WTC11 (cell line): ENCODE data around the gene SLC25A20. TPM values are rescaled to one million over a fixed set of nuclear protein-coding genes. Genes with fewer than 3 reads are reported as not detected.

ENCODE experiments used
- ATAC-seq: fragments of 200-7000 bp; cut with Tn5 transposase; 2 replicates; pipeline ENCODE4 v1.10.0; 2021; ENCODE audit warnings: mild to moderate bottlenecking, moderate library complexity
- CTCF ChIA-PET: fragments of 300-600 bp; sonication (Branson Sonifier 250); formaldehyde crosslinking; loops from one replicate; lab custom pipeline; 2021; ENCODE audit warnings: antibody characterized with exemption; lab: Charles Lee
- POLR2A ChIA-PET: fragments of 350-600 bp; sonication (Branson Sonifier 250); formaldehyde crosslinking; loops from one replicate; lab custom pipeline; 2021; ENCODE audit warnings: antibody characterized with exemption; lab: Charles Lee
- DNase-seq: peaks from one replicate; pipeline ENCODE4 v3.0.0; 2021; ENCODE audit warnings: low spot score
- H3K27ac Mint-ChIP-seq: 2 replicates; pipeline ENCODE4 v1.8.0; 2021; ENCODE audit warnings: mixed read lengths
- H3K27me3 Mint-ChIP-seq: 2 replicates; pipeline ENCODE4 v1.8.0; 2021; ENCODE audit warnings: low read depth, mild to moderate bottlenecking, moderate library complexity, mixed read lengths
- H3K36me3 Mint-ChIP-seq: 2 replicates; pipeline ENCODE4 v1.8.0; 2021; ENCODE audit warnings: mixed read lengths
- H3K4me1 Mint-ChIP-seq: 2 replicates; pipeline ENCODE4 v1.8.0; 2022; ENCODE audit warnings: mixed read lengths
- H3K4me3 Mint-ChIP-seq: 2 replicates; pipeline ENCODE4 v1.8.0; 2021; ENCODE audit warnings: mild to moderate bottlenecking, moderate library complexity, mixed read lengths
- H3K9me3 Mint-ChIP-seq: 2 replicates; pipeline ENCODE4 v1.8.0; 2021; ENCODE audit warnings: mixed read lengths
- ATF1 ChIP-seq: sonication (generic); formaldehyde crosslinking; IDR thresholded peaks from 2 replicates; pipeline ENCODE4 v1.8.1; 2023; ENCODE audit warnings: mild to moderate bottlenecking, moderate library complexity, missing genetic modification reagents
- ATF3 ChIP-seq: sonication (generic); formaldehyde crosslinking; conservative IDR thresholded peaks from 2 replicates; pipeline ENCODE4 v1.8.1; 2022; ENCODE audit warnings: mild to moderate bottlenecking, missing genetic modification reagents
- ATF6 ChIP-seq: sonication (generic); formaldehyde crosslinking; IDR thresholded peaks from 2 replicates; pipeline ENCODE4 v1.8.1; 2023; ENCODE audit warnings: mild to moderate bottlenecking, missing genetic modification reagents
- CDX4 ChIP-seq: fragments of 250-450 bp; sonication (Bioruptor Pico); IDR thresholded peaks from 2 replicates; pipeline ENCODE4 v1.9.0; 2021; ENCODE audit warnings: moderate library complexity, mild to moderate bottlenecking, inconsistent platforms, borderline replicate concordance
- E2F1 ChIP-seq: sonication (generic); formaldehyde crosslinking; IDR thresholded peaks from 2 replicates; pipeline ENCODE4 v1.8.0; 2022; ENCODE audit warnings: mild to moderate bottlenecking, missing genetic modification reagents
- FOXJ3 ChIP-seq: sonication (generic); formaldehyde crosslinking; IDR thresholded peaks from 2 replicates; pipeline ENCODE4 v1.9.0; 2021; ENCODE audit warnings: missing genetic modification reagents, mild to moderate bottlenecking, borderline replicate concordance
- GABPB1 ChIP-seq: sonication (generic); formaldehyde crosslinking; IDR thresholded peaks from 2 replicates; pipeline ENCODE4 v1.8.1; 2023; ENCODE audit warnings: mild to moderate bottlenecking, missing genetic modification reagents
- IRF1 ChIP-seq: sonication (generic); formaldehyde crosslinking; IDR thresholded peaks from 2 replicates; pipeline ENCODE4 v1.8.0; 2023; ENCODE audit warnings: missing genetic modification reagents
- MYBL2 ChIP-seq: sonication (generic); formaldehyde crosslinking; IDR thresholded peaks from 2 replicates; pipeline ENCODE4 v1.8.1; 2023; ENCODE audit warnings: mild to moderate bottlenecking, moderate library complexity, missing genetic modification reagents
- NFYB ChIP-seq: sonication (generic); formaldehyde crosslinking; conservative IDR thresholded peaks from 2 replicates; pipeline ENCODE4 v1.8.0; 2022; ENCODE audit warnings: low read depth, missing genetic modification reagents
- SMAD3 ChIP-seq: sonication (generic); formaldehyde crosslinking; IDR thresholded peaks from 2 replicates; pipeline ENCODE4 v1.8.0; 2022; ENCODE audit warnings: missing genetic modification reagents, mild to moderate bottlenecking, borderline replicate concordance
- SMAD4 ChIP-seq: sonication (generic); formaldehyde crosslinking; IDR thresholded peaks from 2 replicates; pipeline ENCODE4 v1.8.0; 2022; ENCODE audit warnings: mild to moderate bottlenecking, missing genetic modification reagents
- TP53 ChIP-seq: sonication (generic); formaldehyde crosslinking; IDR thresholded peaks from 2 replicates; pipeline ENCODE4 v1.8.1; 2023; ENCODE audit warnings: mild to moderate bottlenecking, missing genetic modification reagents
- ZBTB21 ChIP-seq: sonication (generic); formaldehyde crosslinking; IDR thresholded peaks from 2 replicates; pipeline ENCODE4 v1.8.1; 2023; ENCODE audit warnings: mild to moderate bottlenecking, missing genetic modification reagents, borderline replicate concordance
- ZBTB43 ChIP-seq: sonication (generic); formaldehyde crosslinking; IDR thresholded peaks from 2 replicates; pipeline ENCODE4 v1.8.1; 2023; ENCODE audit warnings: mild to moderate bottlenecking, missing genetic modification reagents
- ZMAT4 ChIP-seq: fragments of 250-450 bp; sonication (Bioruptor Pico); IDR thresholded peaks from 2 replicates; pipeline ENCODE4 v1.9.0; 2021; ENCODE audit warnings: mild to moderate bottlenecking
- ZNF138 ChIP-seq: sonication (generic); formaldehyde crosslinking; conservative IDR thresholded peaks from 2 replicates; pipeline ENCODE4 v1.8.1; 2022; ENCODE audit warnings: mild to moderate bottlenecking, moderate library complexity, missing genetic modification reagents
- ZNF232 ChIP-seq: sonication (generic); formaldehyde crosslinking; IDR thresholded peaks from 2 replicates; pipeline ENCODE4 v1.8.0; 2022; ENCODE audit warnings: mild to moderate bottlenecking, missing genetic modification reagents
- ZNF263 ChIP-seq: sonication (generic); formaldehyde crosslinking; IDR thresholded peaks from 2 replicates; pipeline ENCODE4 v1.8.1; 2022; ENCODE audit warnings: low read depth, mild to moderate bottlenecking, moderate library complexity, missing genetic modification reagents
- ZNF281 ChIP-seq: sonication (generic); formaldehyde crosslinking; IDR thresholded peaks from 2 replicates; pipeline ENCODE4 v1.8.0; 2023; ENCODE audit warnings: mild to moderate bottlenecking, missing genetic modification reagents
- ZNF317 ChIP-seq: sonication (generic); formaldehyde crosslinking; IDR thresholded peaks from 2 replicates; pipeline ENCODE4 v1.8.1; 2023; ENCODE audit warnings: low read depth, mild to moderate bottlenecking, moderate library complexity, missing genetic modification reagents, borderline replicate concordance
- ZNF396 ChIP-seq: fragments of 250-450 bp; sonication (Bioruptor Pico); IDR thresholded peaks from 2 replicates; pipeline ENCODE4 v1.8.0; 2021; ENCODE audit warnings: mild to moderate bottlenecking, moderate library complexity, borderline replicate concordance
- total RNA-seq: library from RNA; stranded (reverse); gene quantifications from 3 replicates; pipeline ENCODE4 v1.2.3, GENCODE V29; 2021

The SLC25A20 gene
- total RNA-seq, 1 experiment from 2014 or later = 4.9 TPM

GRCh38 chr3:48938689-48939088 is 40.0 kb upstream of the SLC25A20 start:
- TF ChIP-seq GABPB1 (no peak), NFYB (CRISPR knock-in tag) (no peak), ATF3 (CRISPR knock-in tag) (no peak), IRF1 (CRISPR knock-in tag) (no peak), ZBTB43 (CRISPR knock-in tag) (no peak)
- ChIA-PET POLR2A (no interaction called here), CTCF (interaction anchor here (0.7 to 2.0 kb wide), 2 partner anchors 44 to 199 kb away, joined by 3 to 5 read pairs; no protein-coding TSS in a partner anchor)
- H3K27me3 Mint-ChIP-seq = no peaks in the 10 kb centered on the region
- ATAC-seq = no peak
- DNase-seq = no peak
- H3K36me3 Mint-ChIP-seq = peaks cover 39% of the 10 kb centered on the region
- no peak overlapping the region for H3K27ac Mint-ChIP-seq
- H3K9me3 Mint-ChIP-seq = no peaks in the 10 kb centered on the region
- no peak overlapping the region for H3K4me3 Mint-ChIP-seq
- H3K4me1 Mint-ChIP-seq = no peaks in the 10 kb centered on the region

- Mint-ChIP-seq H3K4me3 (no peak overlapping the region), H3K4me1 (no peaks in the 10 kb centered on the region), H3K27ac (no peak overlapping the region), H3K36me3 (peaks cover 41% of the 10 kb centered on the region), H3K27me3 (no peaks in the 10 kb centered on the region), H3K9me3 (no peaks in the 10 kb centered on the region)
- no peak for DNase-seq
- no peak for ATAC-seq
- ChIA-PET CTCF (interaction anchor here (2.0 kb wide), 1 partner anchor 198 kb away, joined by 5 read pairs; no protein-coding TSS in a partner anchor), POLR2A (interaction anchor here (0.9 kb wide), 1 partner anchor 252 kb away, joined by 4 read pairs; no protein-coding TSS in a partner anchor)
- TF ChIP-seq SMAD4 (CRISPR knock-in tag) = no peak
- TF ChIP-seq ZMAT4 (CRISPR knock-in tag) = no peak
- no peak for TF ChIP-seq ZNF138 (CRISPR knock-in tag)
- TF ChIP-seq ZNF232 (CRISPR knock-in tag) = no peak
- no peak for TF ChIP-seq ZNF263 (CRISPR knock-in tag)
- TF ChIP-seq ATF3 (CRISPR knock-in tag) = no peak
- TF ChIP-seq SMAD3 = no peak
- TF ChIP-seq ZBTB21 (CRISPR knock-in tag) = no peak
- no peak for TF ChIP-seq TP53 (CRISPR knock-in tag)
- no peak for TF ChIP-seq ZNF281 (CRISPR knock-in tag)
- TF ChIP-seq CDX4 = no peak
- TF ChIP-seq FOXJ3 (CRISPR knock-in tag) = no peak
- no peak for TF ChIP-seq ATF1 (CRISPR knock-in tag)
- TF ChIP-seq E2F1 (CRISPR knock-in tag) = no peak
- TF ChIP-seq ZNF317 (CRISPR knock-in tag) = no peak
- TF ChIP-seq ATF6 (CRISPR knock-in tag) = no peak
- TF ChIP-seq MYBL2 (CRISPR knock-in tag) = no peak
- no peak for TF ChIP-seq ZNF396 (CRISPR knock-in tag)
These were observed 39.5 kb upstream of the SLC25A20 start for GRCh38 chr3:48938156-48938555.
